Spleen (tissue), 7 donors: ENCODE measurements around the gene SDK2.
"Not testable (repeated sequence)": the region's sequence is repeated elsewhere in the genome, so short reads cannot be mapped to it uniquely, and the experiment has no call there.

Experiments
- CTCF ChIP-seq, 11 experiments: fragments of 200-600 bp in 7 of 11; fragments of 450-650 bp in 4 of 11; sonication (generic) in 4 of 11; IDR thresholded peaks in 8 of 11; conservative IDR thresholded peaks in 3 of 11; 1 replicate in 7 of 11; 2 replicates in 4 of 11; pipeline versions ENCODE4 v1.4.0 to v1.8.0; 2016 to 2021; ENCODE audit warnings: antibody characterized with exemption in 11 of 11, inconsistent platforms in 4 of 11, mild to moderate bottlenecking in 1 of 11
- POLR2A ChIP-seq, 3 donors: fragments of 450-650 bp; IDR thresholded peaks; one replicate each; pipeline ENCODE4 v1.5.1; 2017; ENCODE audit warnings: antibody characterized with exemption in 3 of 3, mild to moderate bottlenecking in 1 of 3
- donor health status: DM: no; HTN: no; CAD: no; lungs with moderate emphysema.
- donor health status: DM: no; HTN: no; CAD: no.
- donor health status: DM: no; HTN: no; CAD: no.

- not testable (repeated sequence) for TF ChIP-seq CTCF (IDR thresholded peaks at IDR 0.05 in 8 of 11, conservative IDR thresholded peaks at IDR 0.05 in 3 of 11); POLR2A (IDR thresholded peaks at IDR 0.05)
These were observed 335.3 kb downstream of the SDK2 start for GRCh38 chr17:73308959-73309358.
